Renal cortex interstitium (tissue), 11 donors: ENCODE data around the gene ATP8A1. TPM values are rescaled to one million over a fixed set of nuclear protein-coding genes. Genes with fewer than 3 reads are reported as not detected.

Source experiments
- DNase-seq, 11 donors: peaks; one replicate each; pipeline ENCODE4 v3.0.0-alpha.2; 2013; ENCODE audit warnings: low read depth in 9 of 11, low spot score in 4 of 11; ENCODE audit errors: extremely low read depth in 1 of 11
- polyA plus RNA-seq, 3 donors: library from polyadenylated mRNA; unstranded; fragments of 120-200 nt; gene quantifications; one replicate each; pipeline ENCODE4 v1.2.1, GENCODE V29; 2013; ENCODE audit not compliant: insufficient read length in 3 of 3

ATP8A1 gene
- polyA plus RNA-seq, 3 donors: 27.3 to 36.1 (median 31.1) TPM

DNA sequence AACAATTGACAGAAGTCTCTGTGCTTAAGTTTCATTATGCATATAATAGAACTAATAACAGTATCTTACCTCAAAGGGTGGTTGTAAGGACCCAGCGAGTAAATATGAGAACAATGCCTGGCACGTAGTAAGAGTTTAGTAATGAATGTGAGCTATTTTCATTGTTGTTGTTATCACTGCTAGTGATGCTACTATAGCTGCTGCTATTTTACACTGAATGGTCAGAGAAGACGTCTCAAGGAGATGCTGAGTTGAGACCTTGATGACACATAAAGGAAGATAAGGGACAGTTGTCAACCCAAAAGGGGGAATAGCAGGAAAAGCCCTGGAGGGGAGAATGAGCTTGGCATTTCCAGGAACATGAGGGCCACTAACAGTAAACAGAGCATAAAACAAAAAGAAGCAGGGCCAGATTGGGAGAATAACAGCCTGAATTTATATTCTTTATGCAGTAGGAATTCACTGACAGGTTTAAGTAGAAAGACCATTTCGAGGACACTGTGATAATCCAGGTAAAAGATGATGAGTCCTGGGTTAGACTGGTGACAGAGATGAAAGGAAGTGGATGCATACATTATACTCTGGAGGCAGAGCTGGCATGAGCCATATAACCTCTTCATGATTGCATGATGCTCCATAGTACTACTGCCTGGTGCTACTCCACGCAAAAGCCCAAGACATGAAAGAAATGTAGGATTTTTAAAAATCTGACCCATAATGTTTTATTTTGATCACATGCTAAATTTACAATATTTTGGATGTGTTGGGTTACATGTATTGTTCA lies 23.1 kb downstream of the ATP8A1 start:
- no peak for DNase-seq

DNA sequence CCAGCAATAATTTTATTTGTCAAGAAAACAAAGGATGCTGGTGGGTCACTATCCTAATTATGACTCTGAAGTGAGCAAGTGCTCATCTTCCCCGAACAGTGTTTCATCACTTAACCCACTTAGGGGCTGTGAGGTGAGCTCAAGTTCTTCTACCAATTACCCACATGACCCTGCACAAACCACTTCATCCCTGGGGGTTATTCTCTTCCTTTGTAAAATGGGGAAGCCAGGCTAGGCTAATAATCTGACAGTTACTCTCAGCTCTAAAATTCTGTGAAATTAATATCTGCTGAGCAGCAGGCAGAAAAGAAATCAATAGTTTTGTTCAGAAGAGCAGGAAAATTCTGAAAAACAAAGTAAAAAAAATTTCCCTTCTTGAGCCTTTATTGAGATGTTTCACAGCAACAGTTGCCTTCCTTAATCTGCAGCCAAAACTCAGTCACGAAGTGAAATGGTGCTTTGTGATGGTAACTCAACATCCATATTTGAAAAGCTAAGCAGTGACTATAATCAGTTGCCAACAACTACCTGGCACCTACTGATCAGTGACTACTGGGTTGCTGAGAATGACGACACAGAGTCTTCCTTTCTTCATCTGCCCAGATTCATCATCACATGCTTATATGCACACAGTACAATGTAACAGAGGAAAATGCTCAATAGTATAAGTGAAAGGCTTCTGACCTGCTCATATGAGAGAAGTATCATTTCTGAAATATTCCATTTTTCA lies 24.1 kb downstream of the ATP8A1 start:
- DNase-seq: no peak

DNA sequence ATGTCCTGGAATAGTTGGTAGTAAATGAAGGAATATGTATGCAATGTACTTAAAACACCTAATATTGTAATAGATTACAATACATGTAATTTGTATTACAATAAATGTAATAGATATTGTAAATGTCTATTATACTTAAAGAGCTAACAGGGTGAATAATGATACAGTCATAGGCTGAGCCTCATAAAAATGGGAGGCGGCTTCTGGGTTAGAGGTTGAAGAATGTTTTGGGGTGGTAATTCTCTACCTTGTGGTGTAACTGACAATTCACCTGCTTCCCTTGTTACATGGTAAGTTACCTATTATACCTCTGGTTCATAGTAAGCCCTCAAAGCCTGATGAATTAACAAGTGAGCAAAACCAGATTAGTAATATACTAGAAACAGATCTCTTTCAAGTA lies 26.0 kb downstream of the ATP8A1 start:
- DNase-seq: no peak

DNA sequence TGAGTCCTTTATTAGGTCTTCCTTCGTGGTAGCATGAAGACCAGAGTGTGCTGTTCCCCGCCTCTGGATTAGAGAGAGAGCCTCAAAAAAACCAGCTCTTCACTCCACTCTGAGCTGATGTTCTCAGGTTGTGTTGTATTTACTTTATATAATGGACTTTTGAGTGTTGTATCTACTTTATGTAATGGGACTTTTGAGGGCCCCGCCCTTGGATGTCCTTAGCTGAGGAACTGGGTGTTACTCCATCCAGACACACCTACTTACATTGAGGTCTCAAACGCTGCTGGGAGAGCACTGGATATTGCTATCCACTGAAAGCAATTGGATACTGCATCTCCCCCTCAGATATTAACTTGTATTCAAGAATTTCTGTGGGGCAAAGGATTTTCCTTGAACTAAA lies 28.2 kb downstream of the ATP8A1 start:
- DNase-seq: no peak

DNA sequence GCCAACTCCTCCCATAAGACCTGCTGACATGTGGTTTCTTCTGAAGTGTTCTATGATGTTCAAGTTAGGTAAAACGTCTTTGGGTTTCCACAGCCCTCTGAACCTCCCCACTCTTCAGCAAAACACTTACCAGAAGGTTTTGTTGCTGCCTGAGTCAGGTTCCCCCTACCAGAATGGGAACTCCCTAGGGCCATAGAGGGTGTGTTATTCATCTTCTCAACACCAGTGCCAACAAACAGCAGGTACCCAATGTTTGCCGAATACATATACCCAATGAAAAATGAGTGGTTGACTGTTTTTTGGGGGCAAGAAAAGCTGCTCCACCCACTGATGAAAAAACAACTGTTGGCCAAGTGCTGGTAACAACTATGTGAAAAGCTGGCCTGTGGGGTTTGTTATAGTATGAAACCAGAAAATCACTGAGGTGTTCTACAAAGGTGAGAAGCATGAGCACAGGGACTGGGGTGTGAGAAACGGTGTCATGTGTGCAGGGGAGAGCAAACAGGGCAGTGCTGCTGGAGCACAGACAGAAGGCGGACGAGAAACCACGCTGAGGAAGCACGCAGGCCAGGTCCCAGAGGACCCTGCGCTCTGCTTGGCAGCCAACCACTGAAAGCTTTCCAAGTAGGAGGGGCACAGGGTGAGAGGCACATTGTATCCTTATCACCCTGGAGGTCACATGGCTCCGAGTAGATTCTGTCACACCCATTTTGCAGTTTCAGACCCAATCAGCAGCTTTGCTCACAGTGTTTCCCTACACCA lies 28.8 kb downstream of the ATP8A1 start:
- DNase-seq: no peak

DNA sequence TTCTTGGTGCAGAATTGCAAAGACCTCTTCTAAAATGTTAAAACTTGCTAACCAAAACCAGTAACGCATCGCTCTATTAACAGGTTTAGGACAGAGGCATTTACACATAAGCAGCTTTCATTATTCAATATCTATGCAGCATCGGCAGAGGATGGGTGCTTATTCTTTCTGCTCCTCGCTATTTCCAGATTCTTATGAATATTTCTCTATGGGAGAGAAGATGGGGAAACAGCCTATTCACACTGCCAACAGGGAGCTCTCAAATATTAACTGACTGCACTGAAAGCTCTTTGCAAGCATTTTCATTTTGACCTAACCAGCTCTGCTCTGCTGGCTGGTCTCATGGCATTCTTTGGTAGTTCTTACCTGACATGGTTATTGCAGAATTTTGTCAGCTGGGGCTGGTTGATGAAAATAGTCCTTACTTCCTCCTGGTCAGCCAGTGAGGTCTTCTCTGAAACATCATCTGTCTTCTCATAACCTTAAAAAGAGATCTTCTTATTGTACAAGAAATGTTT lies 30.2 kb downstream of the ATP8A1 start:
- DNase-seq: no peak

DNA sequence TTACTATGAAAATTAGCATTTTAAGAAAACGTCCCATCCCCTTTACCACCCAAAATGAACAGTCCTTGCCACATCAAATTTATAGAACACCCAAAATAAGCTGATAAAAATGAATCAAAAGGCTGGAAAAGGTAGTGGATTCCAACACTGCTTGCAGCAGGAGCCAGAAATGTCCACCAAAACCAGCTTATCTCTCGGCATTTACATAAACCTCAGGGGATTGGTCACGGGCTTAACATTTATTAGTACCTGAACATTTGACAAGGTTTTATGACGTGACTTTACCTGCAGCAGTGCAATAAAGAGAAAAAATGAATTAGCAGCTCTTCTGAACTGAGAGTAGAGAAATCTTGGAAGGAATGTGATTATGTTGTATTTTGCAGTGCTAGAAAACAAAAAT lies 31.6 kb downstream of the ATP8A1 start:
- DNase-seq: no peak

DNA sequence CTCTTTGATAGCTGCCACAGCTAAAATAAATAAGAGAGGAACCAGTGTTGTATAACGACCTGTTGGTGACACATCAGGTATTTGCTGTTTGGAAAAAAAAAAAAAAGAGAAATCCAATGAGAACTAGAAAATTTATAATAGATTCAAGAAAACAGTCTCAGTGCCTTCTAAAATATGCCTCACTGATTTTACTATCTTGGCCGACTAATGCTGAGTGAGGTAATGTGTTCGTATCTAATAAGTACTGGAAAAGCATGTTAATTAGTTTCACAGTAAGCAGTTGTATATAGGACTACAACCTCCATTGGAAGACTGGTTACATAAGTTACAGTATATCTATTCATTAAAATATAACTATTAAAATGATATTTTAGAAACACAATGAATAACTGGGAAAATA lies 32.4 kb downstream of the ATP8A1 start:
- DNase-seq: no peak

DNA sequence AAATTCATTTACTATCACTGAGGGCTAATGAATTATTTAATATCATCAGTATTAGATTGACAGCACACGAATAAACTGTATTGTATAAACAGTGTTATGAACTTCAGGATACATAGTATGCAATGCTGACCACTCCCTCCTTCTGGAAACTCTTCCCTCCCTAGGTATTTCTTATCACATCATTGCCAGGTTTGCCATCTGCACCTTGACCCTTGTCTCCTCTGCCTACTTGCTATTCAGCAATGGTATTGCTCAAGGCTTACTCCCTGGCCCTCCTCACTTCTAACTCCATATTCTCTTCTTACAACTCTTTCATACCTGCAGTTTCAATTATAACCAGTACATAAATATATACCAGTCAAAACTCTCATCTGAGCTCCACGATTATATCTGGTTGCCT lies 38.9 kb downstream of the ATP8A1 start:
- DNase-seq: no peak

DNA sequence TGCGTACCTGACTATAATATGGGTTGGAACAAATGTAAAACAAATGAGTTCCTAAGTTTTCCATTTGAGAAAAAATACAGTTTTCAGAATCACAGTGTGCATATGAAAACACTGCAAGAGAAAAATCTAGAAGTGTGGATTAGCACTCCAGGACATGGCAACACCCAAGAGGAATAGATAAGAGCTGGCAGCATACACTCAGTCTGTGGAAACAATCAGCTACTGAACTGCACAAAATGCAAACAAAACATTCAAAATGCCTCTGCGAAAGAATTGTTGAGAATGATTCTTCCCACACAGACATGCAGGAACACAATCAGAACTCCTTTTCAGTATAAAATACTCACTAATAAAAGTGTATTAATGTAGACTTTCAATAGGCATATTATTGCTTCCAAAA lies 39.9 kb downstream of the ATP8A1 start:
- DNase-seq: no peak

DNA sequence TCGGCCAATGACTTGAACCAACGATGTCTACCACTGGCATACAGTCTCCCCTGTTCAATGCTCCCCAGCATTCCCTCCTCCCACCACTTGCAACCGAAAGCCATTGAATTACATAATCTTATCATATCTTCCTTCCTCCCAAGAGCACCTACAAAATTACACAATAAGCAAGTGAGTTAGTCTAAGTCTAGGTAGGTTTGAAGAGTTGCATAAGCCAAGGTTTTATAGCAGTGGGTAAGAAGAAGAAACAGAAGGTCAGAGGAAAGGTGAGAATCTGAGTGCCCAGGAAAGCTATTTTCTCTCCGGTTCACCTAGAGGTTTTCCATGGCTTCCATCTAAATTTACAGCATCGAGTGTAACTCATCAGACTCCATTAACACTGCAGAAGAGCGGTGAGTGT lies 40.3 kb downstream of the ATP8A1 start:
- no peak for DNase-seq

DNA sequence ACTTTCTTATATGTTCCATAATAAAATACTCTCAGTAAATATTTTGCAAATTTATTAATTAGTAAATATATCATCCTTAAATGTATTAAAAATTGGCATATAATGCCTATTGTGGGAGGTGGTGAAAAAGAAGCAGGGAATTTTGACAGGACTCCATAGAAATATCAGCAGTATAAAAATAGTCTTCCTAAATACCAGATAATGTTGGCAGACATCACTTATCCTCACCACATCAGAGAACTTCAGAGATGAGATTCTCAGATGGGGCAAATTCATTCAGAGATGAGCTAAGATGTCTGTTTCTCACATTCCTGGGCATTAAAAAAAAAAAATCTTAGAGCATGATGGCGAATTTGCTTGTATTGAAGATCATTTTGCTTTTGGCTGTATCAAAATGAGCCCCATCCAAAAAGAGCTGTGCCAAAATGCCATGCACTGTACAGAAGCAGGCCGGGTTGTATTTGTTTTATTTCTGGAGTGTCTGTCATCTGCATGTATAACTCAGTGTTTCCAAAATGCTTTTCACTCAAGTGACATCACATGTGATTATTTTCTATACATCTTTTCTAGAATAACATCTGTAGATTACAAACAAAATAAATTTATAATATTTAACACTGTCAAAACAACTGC lies 41.7 kb downstream of the ATP8A1 start:
- DNase-seq: no peak

DNA sequence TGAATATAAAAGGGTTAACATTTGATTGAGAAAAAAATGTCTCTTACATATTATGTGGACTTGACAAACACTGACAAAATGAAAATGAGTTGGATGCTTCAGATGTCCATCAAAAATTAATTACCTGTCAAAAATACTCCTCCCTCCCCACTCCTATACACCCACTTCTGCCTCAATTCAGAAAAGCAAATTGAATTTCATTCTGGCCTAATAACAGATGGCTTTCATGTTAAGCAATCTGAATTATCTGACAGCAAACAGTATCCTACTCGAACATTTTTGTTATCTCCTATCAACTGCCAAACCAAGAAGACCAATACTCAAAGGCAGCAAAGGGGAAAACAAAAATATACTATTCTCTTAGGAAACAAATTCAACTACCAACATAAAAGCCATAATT lies 44.0 kb downstream of the ATP8A1 start:
- no peak for DNase-seq

DNA sequence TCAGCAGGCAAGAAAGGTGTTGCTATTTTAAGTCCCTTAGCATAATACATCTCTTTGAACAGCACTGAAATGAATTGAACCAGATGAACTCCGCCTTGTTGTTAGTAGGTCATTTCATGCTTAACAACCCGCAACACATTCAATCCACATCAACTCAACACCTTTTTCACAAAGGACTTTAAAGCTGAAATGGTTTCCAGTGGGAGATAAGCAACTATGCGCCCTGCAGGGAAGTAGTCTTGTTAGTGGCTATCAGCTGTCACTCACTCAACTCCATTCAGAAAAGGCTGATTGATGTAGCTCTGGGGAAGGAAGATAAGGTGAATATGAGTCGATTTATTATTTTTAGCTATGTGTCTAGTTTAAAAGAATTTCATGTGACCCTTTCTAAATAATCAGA lies 46.0 kb downstream of the ATP8A1 start:
- no peak for DNase-seq

DNA sequence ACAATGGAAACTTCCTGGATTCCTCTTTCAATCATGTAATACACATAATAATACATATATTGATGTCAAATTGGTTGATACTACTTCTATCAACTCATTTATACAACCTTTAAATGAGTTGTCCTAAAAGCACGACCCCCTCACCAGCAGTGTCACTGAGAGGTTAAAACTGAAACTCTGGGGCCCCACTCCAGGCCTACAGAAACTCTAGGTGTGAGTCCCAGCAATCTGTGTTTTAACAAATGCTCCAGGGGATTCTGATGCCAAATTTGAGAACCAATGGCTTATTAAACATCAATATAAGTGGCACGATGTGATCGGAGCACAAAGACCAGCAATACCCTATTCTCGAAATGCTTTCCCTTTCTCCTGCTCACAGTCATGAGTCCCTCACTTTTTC lies 47.9 kb downstream of the ATP8A1 start:
- no peak for DNase-seq

DNA sequence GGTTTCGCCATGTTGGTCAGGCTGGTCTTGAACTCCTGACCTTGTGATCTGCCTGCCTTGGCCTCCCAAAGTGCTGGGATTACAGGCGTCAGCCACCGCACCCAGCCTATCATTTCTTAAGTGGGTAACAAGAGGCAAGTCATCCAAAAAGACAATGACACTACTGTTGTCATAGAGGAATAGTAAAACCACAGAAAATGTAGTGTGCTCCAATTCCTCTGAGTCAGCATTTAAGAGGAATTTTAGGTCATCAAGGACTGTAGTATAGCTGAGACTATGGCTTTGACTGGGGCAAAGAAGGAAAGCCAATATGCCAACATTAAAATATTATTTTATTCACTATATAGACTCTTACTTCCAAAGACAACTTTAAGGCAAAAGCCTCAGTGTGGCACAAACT lies 48.4 kb downstream of the ATP8A1 start:
- no peak for DNase-seq

DNA sequence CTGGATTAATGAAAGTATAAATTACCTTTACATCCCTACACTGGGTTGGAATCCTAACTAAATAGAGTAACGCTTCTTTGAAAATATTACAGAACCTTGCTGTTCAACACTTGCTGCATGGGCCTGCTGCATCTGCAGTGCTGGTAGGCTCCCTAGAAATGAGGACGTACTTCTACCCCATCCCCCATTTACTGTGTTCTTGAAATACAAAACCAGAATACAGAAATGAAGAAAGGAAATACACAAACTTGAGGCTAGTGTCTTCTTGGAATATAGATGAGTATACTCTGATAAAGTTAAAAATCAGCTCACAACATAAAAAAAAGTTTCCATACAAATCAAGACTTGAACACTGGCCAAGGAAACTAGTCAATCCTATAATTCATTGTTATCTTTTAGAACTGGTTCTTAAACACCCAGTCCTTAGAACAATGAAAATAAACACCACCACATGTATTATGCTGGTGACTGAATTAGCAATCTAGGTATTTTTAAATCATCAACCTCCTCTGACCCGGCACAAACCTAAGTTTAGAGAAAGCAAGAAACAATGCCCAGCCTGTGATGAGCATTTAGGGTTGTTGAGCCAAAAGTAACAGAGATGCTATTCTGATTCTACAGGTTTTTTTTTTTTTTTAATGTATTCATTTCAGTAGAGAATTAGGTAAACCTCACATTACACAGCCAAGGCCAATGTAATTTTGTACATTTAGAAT lies 49.7 kb downstream of the ATP8A1 start:
- DNase-seq: no peak

DNA sequence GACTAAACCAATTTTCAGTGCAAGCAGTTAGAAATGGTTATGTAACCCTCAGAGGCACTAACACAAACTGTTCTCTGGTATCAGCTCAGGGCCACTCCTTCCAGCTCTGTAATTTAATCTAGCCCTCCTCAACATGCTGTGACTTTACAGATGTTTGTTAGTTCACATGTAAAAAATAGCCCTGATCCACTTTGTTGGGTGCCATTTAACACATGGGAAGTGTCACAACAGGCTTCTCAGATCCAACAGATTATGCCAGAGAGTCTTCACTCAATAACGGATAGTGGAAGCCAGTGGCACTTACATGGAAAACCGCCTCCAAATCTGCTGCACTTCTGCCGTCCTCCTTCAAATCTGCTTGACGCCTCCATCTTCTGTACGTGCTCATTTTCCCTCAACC lies 51.6 kb downstream of the ATP8A1 start:
- peak in 5 of 11 donors; percentile 1 to 19 (median 8) for DNase-seq

DNA sequence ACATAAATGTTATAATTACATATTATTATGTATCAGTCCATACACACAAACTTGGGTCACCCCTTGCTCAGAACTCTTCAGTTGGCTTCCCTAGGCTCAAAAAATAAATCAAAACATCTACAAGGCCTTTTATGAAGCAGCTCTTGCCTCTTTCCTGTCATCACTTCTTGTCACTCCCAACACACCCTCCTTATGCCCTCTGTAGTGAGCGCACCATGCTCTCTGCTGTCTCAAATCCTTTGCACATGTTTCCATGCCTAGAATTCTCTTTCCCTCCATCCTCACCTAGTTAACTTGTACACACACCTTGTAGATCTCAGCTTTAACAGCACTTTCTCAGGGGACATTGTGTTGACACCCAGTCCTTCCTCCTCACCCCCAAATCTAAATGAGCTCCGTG lies 53.0 kb downstream of the ATP8A1 start:
- no peak for DNase-seq
